IMR-90 (cell line): ENCODE results near the gene DNMT3A.

Source experiments
- CTCF ChIP-seq: conservative IDR thresholded peaks from 2 replicates; pipeline ENCODE4 v1.5.1; 2012; ENCODE audit warnings: mild to moderate bottlenecking, low read depth, low read length, improper control_type of control experiment
- FOS ChIP-seq: fragments of 150-350 bp; IDR thresholded peaks from 2 replicates; pipeline ENCODE4 v1.6.1; 2016; ENCODE audit warnings: low read depth, low read length
- RFX5 ChIP-seq: IDR thresholded peaks from 2 replicates; pipeline ENCODE4 v1.8.0; 2012; ENCODE audit warnings: low read depth, mild to moderate bottlenecking, low read length, moderate library complexity
- USF2 ChIP-seq: fragments of 150-350 bp; IDR thresholded peaks from 2 replicates; pipeline ENCODE4 v1.6.1; 2017; ENCODE audit warnings: mild to moderate bottlenecking, antibody characterized with exemption, low read length, low read depth

- no peak for TF ChIP-seq CTCF
- TF ChIP-seq USF2 = no peak
- no peak for TF ChIP-seq RFX5
- no peak for TF ChIP-seq FOS
Measured at GRCh38 chr2:25311865-25312575, 29.7 kb downstream of the DNMT3A start.
